Measurements from ENCODE around the gene SLFN5.
"Not testable (repeated sequence)": the region's sequence is repeated elsewhere in the genome, so short reads cannot be mapped to it uniquely, and the experiment has no call there.

The SLFN5 gene

GRCh38 chr17:35294756-35295155 lies 51.9 kb downstream of the SLFN5 start:
- TF ChIP-seq, protein P1, sequence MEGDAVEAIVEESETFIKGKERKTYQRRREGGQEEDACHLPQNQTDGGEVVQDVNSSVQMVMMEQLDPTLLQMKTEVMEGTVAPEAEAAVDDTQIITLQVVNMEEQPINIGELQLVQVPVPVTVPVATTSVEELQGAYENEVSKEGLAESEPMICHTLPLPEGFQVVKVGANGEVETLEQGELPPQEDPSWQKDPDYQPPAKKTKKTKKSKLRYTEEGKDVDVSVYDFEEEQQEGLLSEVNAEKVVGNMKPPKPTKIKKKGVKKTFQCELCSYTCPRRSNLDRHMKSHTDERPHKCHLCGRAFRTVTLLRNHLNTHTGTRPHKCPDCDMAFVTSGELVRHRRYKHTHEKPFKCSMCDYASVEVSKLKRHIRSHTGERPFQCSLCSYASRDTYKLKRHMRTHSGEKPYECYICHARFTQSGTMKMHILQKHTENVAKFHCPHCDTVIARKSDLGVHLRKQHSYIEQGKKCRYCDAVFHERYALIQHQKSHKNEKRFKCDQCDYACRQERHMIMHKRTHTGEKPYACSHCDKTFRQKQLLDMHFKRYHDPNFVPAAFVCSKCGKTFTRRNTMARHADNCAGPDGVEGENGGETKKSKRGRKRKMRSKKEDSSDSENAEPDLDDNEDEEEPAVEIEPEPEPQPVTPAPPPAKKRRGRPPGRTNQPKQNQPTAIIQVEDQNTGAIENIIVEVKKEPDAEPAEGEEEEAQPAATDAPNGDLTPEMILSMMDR (IDR thresholded peaks at IDR 0.05; ENCODE audit: low read depth, low read length), result no peak

GRCh38 chr17:35295686-35296085 lies 52.8 kb downstream of the SLFN5 start:
- H3K4me3 ChIP-seq (ENCODE audit: low read depth, low read length), result no peak overlapping the region
- TF ChIP-seq, protein P1 (IDR thresholded peaks at IDR 0.05; ENCODE audit: low read depth, low read length), result no peak

More at GRCh38 chr17:35294756-35295155, 51.9 kb downstream of the SLFN5 start:
- H3K4me3 ChIP-seq (ENCODE audit: low read depth, low read length), result no peak overlapping the region

DNA sequence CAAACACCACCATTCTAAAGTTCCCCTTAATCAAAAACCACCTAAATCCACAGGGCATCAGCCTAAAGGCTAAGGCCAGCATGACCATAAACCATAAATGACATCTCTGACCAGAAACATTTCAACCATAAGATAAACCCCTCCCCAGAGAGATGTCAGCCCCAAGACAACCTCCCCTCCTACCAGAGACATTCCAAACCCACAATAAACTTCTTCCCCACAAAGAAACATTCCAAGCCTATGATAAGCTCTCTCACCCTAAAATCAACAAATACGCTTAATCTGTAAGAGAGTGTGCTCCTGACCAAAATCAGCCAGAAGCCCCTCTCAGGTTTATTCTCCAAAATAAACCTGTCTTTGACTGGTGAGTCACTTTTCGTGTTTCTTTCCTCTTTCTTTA lies 54.8 kb downstream of the SLFN5 start:
- H3K4me3 ChIP-seq (ENCODE audit: low read depth, low read length), result no peak overlapping the region
- TF ChIP-seq, protein P1 (IDR thresholded peaks at IDR 0.05; ENCODE audit: low read depth, low read length), result no peak

GRCh38 chr17:35298639-35299038 lies 55.8 kb downstream of the SLFN5 start:
- TF ChIP-seq, protein P1 (IDR thresholded peaks at IDR 0.05; ENCODE audit: low read depth, low read length), result no peak
- H3K4me3 ChIP-seq (ENCODE audit: low read depth, low read length), result no peak overlapping the region

GRCh38 chr17:35299135-35299534 lies 56.3 kb downstream of the SLFN5 start:
- TF ChIP-seq, protein P1 (IDR thresholded peaks at IDR 0.05; ENCODE audit: low read depth, low read length), result no peak
- H3K4me3 ChIP-seq (ENCODE audit: low read depth, low read length), result no peak overlapping the region

- not testable (repeated sequence) for H3K4me3 ChIP-seq (ENCODE audit: low read depth, low read length)
Observed at GRCh38 chr17:35309345-35309744, 66.5 kb downstream of the SLFN5 start.

DNA sequence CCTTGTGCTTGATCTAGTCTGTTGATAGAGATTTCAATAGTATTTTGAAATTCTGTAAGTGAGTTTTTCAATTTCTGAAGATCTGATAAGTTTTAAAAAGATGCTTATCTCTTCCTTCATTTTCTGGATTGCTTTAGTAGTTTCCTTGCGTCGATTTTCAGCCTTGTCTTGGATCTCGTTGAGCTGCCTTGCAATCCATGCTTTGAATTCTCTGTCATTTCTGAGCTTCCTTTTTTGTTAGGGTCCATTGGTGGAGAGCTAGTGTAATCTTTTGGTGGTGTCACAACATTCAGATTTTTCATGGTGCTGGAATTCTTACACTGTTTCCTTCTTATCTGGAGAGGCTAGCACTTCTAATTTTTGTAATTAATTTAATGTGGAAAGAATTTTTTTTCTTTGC lies 69.5 kb downstream of the SLFN5 start:
- TF ChIP-seq, protein P1 (IDR thresholded peaks at IDR 0.05; ENCODE audit: low read depth, low read length), result no peak
- H3K4me3 ChIP-seq (ENCODE audit: low read depth, low read length), result no peak overlapping the region

All from WI38 (cell line).